ENCODE results near the gene RNF121.

DNA sequence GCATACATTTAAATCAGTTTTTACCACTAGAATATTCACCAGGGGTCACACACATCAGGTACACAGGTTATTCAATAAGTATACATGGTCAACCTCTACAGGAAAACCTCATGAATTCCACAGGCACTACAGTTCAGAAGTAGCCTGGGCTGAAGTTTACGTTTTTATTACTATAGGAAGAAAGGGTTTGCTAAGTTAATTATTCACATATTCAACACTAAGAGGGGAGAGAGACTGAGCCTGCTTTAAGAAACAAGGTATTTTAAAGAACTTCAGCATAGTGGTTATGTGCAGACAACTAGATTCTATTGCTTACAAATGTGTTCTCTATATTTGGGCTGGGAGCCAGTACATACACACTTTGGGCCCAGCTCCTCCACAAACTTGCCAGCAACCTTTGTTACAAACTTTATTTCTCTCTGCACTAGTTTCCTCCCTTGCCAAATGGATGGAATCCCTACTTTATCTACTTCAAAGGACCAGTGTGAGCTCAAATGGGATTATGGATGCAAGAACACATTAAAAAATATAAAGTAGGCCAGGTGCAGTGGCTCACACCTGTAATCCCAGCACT lies 101.7 kb downstream of the RNF121 start:
- TF ChIP-seq CTCF (IDR thresholded peaks at IDR 0.05) (no peak), POLR2AphosphoS5 (IDR thresholded peaks at IDR 0.05) (no peak)
